ENCODE results near the gene THAP7. TPM values are rescaled to one million over a fixed set of nuclear protein-coding genes. Genes with fewer than 3 reads are reported as not detected.
A peak's percentile ranks its signal among the peaks of the same experiment; 100 is the strongest.

The THAP7 gene
- total RNA-seq, 2 experiments from 2014 or later: 25.1 to 27.2 TPM

DNA sequence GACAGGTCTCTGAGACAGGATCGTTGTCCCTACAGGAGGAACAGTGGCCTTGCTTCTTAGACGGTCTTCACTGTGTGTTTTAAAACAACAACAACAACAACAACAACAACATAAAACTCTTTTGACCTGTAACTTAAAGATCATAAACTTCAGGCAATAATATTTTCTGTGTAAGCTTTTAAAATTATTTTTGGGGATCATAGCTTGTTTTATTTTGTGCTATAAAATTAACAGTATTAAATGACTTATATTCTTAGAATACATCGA, 48.6 kb downstream of the THAP7 start:
- peaks cover 16% of the 10 kb centered on the region for H3K27me3 Mint-ChIP-seq
- POLR2A ChIA-PET: no interaction called here
- intact Hi-C loops (cut with DNase I, micrococcal nuclease): no loop called here

DNA sequence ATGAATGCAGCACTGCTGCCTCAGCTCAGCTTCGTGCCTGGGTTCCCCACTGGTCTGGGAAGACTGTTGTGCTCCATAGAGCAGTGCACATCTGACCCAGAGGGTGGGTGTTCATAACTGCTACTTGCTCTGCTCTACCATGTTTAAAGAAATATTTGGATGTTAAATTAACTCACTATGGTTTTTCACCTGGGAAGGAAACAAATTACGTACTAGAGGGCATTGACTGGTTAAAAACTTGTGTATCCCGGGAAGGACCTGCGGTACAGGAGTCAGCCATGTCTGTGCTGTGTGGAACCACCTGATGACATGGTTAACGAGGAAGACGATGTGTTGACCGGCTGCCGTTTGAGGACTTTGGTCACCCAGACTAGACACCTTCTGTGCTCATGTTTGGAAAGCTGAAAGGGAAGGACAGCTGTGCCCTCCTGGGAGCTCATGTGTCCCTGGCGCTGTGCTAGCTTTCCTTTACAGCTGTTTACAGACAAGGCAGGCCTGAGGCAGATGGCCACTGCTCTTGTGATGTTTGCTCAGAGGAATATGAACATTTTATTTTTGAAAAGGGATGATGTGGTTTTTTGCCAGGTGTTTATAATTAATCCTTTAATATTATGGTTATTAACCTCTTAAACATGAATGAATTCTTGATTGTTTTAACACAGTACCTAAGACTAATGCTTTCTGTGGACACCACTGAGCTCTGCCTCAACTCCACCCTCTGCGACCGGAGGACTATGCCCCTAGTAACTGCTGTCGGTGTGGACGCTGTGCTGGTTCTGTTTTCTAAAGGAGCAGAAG, 49.2 kb downstream of the THAP7 start:
- POLR2A ChIA-PET: no interaction called here
- Mint-ChIP-seq H3K27ac (no peak overlapping the region), H3K9me3 (ENCODE audit: low read depth) (no peaks in the 10 kb centered on the region), H3K27me3 (peaks cover 10% of the 10 kb centered on the region), H3K4me3 (no peak overlapping the region), H3K36me3 (ENCODE audit: low read depth) (peaks cover 40% of the 10 kb centered on the region), H3K4me1 (peaks cover 18% of the 10 kb centered on the region)
- DNase-seq (no peak), ATAC-seq (no peak)
- CTCF ChIA-PET: interaction anchor here (0.8 to 1.4 kb wide), 3 partner anchors 9 to 169 kb away, joined by 3 read pairs; no protein-coding TSS in a partner anchor
- intact Hi-C loops (cut with DNase I, micrococcal nuclease): no loop called here

More for the DNA sequence above, 48.6 kb downstream of the THAP7 start:
- Mint-ChIP-seq H3K36me3 (ENCODE audit: low read depth) (peaks cover 38% of the 10 kb centered on the region), H3K9me3 (ENCODE audit: low read depth) (no peaks in the 10 kb centered on the region), H3K27ac (no peak overlapping the region), H3K4me1 (peaks cover 15% of the 10 kb centered on the region), H3K4me3 (no peak overlapping the region)
- DNase-seq (no peak), ATAC-seq (no peak)
- CTCF ChIA-PET: interaction anchor here (0.8 to 1.2 kb wide), 3 partner anchors 9 to 169 kb away, joined by 3 read pairs; no protein-coding TSS in a partner anchor

GRCh38 chr22:20951932-20952380, 50.0 kb downstream of the THAP7 start:
- Mint-ChIP-seq H3K36me3 (ENCODE audit: low read depth) (peaks cover 40% of the 10 kb centered on the region), H3K9me3 (ENCODE audit: low read depth) (no peaks in the 10 kb centered on the region), H3K4me1 (peaks cover 14% of the 10 kb centered on the region), H3K4me3 (no peak overlapping the region), H3K27me3 (peaks cover 7% of the 10 kb centered on the region), H3K27ac (no peak overlapping the region)
- POLR2A ChIA-PET: no interaction called here
- CTCF ChIA-PET: interaction anchor here (1.4 kb wide), 1 partner anchor 16 kb away, joined by 3 read pairs; no protein-coding TSS in a partner anchor
- intact Hi-C loops (cut with DNase I, micrococcal nuclease): no loop called here
- DNase-seq (no peak), ATAC-seq (no peak)

DNA sequence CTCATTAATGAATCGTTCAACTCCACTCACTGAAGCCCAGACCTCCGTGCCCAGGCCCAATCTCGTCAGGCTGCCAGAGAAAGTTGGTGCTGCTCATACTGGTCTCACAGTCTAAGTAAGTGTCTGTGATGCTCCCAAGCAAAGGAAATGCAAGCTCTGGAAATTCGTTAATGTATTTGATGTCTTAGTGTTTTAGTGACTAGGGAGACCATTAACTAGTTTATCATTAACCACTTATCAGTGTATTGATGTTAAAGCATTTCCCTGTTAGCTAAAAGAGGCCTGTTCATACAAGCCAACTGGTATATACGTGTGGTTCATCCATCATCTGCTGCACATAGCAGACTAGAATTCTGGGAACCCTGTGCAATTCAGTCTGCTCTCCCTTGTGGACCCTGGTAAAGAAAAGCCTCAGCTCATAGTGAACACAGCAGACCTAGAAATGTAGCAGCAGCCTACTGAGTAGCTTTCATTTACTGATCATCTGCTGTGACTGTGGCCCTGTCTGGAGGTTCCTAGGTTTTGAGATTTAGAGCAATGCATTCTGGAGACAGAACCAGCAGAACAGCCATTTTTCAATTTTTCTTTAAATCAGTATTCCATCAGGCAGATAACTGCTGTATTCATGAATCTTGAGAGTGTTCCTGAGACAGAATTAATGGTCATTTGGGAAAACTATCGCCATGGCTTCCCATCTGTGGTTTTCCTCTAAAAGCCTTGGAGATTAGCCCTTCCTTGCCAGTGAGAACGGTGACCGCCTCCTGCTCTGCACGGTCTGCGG, 50.6 kb downstream of the THAP7 start:
- peaks cover 2% of the 10 kb centered on the region for H3K27me3 Mint-ChIP-seq
- H3K36me3 Mint-ChIP-seq (ENCODE audit: low read depth): peaks cover 44% of the 10 kb centered on the region
- H3K4me1 Mint-ChIP-seq: peaks cover 18% of the 10 kb centered on the region
- intact Hi-C loops (cut with DNase I, micrococcal nuclease): no loop called here
- H3K4me3 Mint-ChIP-seq: no peak overlapping the region
- CTCF ChIA-PET: interaction anchor here (0.6 to 1.4 kb wide), 4 partner anchors 9 to 72 kb away, joined by 3 to 4 read pairs (median 4); no protein-coding TSS in a partner anchor
- H3K27ac Mint-ChIP-seq: no peak overlapping the region
- DNase-seq: no peak
- POLR2A ChIA-PET: interaction anchor here (0.8 kb wide), 1 partner anchor 20 kb away, joined by 3 read pairs; no protein-coding TSS in a partner anchor
- no peak for ATAC-seq
- no peaks in the 10 kb centered on the region for H3K9me3 Mint-ChIP-seq (ENCODE audit: low read depth)

DNA sequence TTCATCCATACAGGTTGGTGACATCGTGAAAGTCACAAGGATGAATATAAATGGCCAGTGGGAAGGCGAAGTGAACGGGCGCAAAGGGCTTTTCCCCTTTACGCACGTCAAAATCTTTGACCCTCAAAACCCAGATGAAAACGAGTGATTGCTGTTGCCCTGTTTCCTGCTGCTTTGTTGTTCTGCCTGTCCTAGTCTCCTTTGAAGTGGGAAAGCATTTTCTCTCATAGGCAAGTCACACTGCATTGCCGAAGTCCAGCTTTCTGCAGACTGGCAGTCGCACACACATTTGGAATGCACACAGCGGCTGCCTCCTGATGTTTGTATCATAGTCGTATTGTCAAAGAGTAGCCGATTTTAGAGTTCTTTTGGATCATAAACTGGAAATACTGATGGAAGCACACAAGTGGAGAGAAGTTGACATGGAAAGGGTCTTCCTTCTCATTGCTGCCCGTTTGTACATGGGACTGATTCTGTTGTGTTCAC, 52.2 kb downstream of the THAP7 start:
- H3K27ac Mint-ChIP-seq: peak overlapping the region; percentile 42
- ATAC-seq: no peak
- peaks cover 42% of the 10 kb centered on the region for H3K36me3 Mint-ChIP-seq (ENCODE audit: low read depth)
- POLR2A ChIA-PET: interaction anchor here (0.6 kb wide), 1 partner anchor 90 kb away, joined by 3 read pairs; no protein-coding TSS in a partner anchor
- intact Hi-C loops (cut with DNase I, micrococcal nuclease): no loop called here
- no peak for DNase-seq
- no peaks in the 10 kb centered on the region for H3K9me3 Mint-ChIP-seq (ENCODE audit: low read depth)
- no peak overlapping the region for H3K4me3 Mint-ChIP-seq
- no peaks in the 10 kb centered on the region for H3K27me3 Mint-ChIP-seq
- CTCF ChIA-PET: interaction anchor here (1.0 kb wide), 1 partner anchor 14 kb away, joined by 3 read pairs; no protein-coding TSS in a partner anchor
- peaks cover 29% of the 10 kb centered on the region for H3K4me1 Mint-ChIP-seq

Small RNA genes within 50 kb of the gene (microRNA-seq; reads per million reads assigned to microRNA genes)
- not detected for gene MIR649 (ENCODE audit: borderline replicate concordance)

Other genes starting within 250 kb of the THAP7 start
- gene SERPIND1, start 228.0 kb downstream of the THAP7 start, total RNA-seq: not detected
- 10 to 100 TPM; 52.8 TPM for gene PI4KA, start 143.3 kb downstream of the THAP7 start, total RNA-seq
- 10 to 100 TPM; 22.8 to 33.8 TPM for gene SNAP29, start 143.1 kb downstream of the THAP7 start, total RNA-seq
- gene CRKL, start 84.7 kb downstream of the THAP7 start, total RNA-seq: 10 to 100 TPM; 80.8 to 92.0 TPM
- gene AIFM3, start 34.9 kb downstream of the THAP7 start, total RNA-seq: under 1 TPM in 1 of 2 experiments, not detected in 1; 0.21 TPM
- 10 to 100 TPM; 31.9 to 40.5 TPM for gene LZTR1, start 19.8 kb downstream of the THAP7 start, total RNA-seq
- gene P2RX6, start 13.0 kb upstream of the THAP7 start, total RNA-seq: under 1 TPM; 0.18 to 0.25 TPM
- gene SLC7A4, start 30.4 kb upstream of the THAP7 start, total RNA-seq: not detected
- gene LRRC74B, start 43.8 kb upstream of the THAP7 start, total RNA-seq: not detected

All from activated CD4-positive, alpha-beta T cell treated with anti-CD3 and anti-CD28 coated beads for 36 hours (primary cell).